KMS-11 (cell line): Measurements from ENCODE around the gene STARD9.
"Not testable (repeated sequence)": the region's sequence is repeated elsewhere in the genome, so short reads cannot be mapped to it uniquely, and the experiment has no call there.

ENCODE experiments used
- H2AFZ ChIP-seq: fragments of 200-600 bp; sonication (generic); 2 replicates; pipeline ENCODE4 v1.6.1; 2016; ENCODE audit warnings: antibody characterized with exemption, mixed run types, low read depth
- H3K27ac ChIP-seq: fragments of 200-600 bp; sonication (generic); 2 replicates; pipeline ENCODE4 v1.6.1; 2016; ENCODE audit warnings: mild to moderate bottlenecking, mixed run types
- H3K27me3 ChIP-seq: fragments of 200-600 bp; sonication (generic); 2 replicates; pipeline ENCODE4 v1.6.1; 2017; ENCODE audit warnings: mild to moderate bottlenecking, low read depth, mixed run types, moderate library complexity; ENCODE audit not compliant: insufficient read depth
- H3K36me3 ChIP-seq: fragments of 200-600 bp; sonication (generic); 2 replicates; pipeline ENCODE4 v1.6.1; 2017; ENCODE audit warnings: mild to moderate bottlenecking, mixed run types; ENCODE audit not compliant: insufficient read depth
- H3K4me1 ChIP-seq: fragments of 200-600 bp; sonication (generic); 2 replicates; pipeline ENCODE4 v1.6.1; 2016; ENCODE audit warnings: mild to moderate bottlenecking, low read depth, mixed run types; ENCODE audit not compliant: poor library complexity, severe bottlenecking
- H3K4me2 ChIP-seq: fragments of 200-600 bp; sonication (generic); 2 replicates; pipeline ENCODE4 v1.7.0; 2016; ENCODE audit warnings: mild to moderate bottlenecking, mixed run types
- H3K4me3 ChIP-seq: fragments of 200-600 bp; sonication (generic); IDR thresholded peaks from 2 replicates; pipeline ENCODE4 v1.6.1; 2017; ENCODE audit warnings: low read depth, low read length, mixed read lengths; ENCODE audit not compliant: insufficient read depth
- H3K79me2 ChIP-seq: fragments of 200-600 bp; sonication (generic); 2 replicates; pipeline ENCODE4 v1.6.1; 2016; ENCODE audit warnings: low read depth, mixed run types; ENCODE audit not compliant: insufficient read depth
- H3K9ac ChIP-seq: fragments of 200-600 bp; sonication (generic); 2 replicates; pipeline ENCODE4 v1.6.1; 2016; ENCODE audit warnings: mild to moderate bottlenecking, mixed run types
- H4K20me1 ChIP-seq: fragments of 200-600 bp; sonication (generic); 2 replicates; pipeline ENCODE4 v1.6.1; 2016; ENCODE audit warnings: mild to moderate bottlenecking, mixed run types; ENCODE audit not compliant: insufficient read depth
- TF ChIP-seq, protein P1 (sequence below): fragments of 200-600 bp; sonication (generic); conservative IDR thresholded peaks from 2 replicates; pipeline ENCODE4 v1.6.1; 2017; ENCODE audit warnings: low read depth, mild to moderate bottlenecking, antibody characterized with exemption, low read length, moderate library complexity, mixed read lengths

STARD9 gene

DNA sequence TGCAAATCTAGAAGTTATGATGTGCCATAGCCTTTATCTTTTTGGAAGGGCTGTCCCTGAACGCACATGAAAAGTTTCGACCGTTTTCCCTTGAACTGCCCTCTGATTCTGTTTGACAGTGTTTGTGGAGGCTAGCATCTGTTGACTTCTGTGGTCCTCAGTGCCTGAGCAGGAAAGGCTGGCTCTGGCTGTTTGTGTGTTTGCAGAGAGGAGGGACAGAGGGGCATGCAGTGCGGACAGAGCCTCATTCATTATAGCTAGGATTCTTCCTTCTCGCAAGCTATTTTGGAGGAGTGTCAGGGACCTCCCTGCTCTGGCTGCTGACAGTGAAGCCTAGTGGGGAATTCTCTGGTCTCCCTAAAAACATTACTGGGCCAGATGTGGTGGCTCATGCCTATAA, 97.0 kb downstream of the STARD9 start:
- no peaks in the 10 kb centered on the region for H3K79me2 ChIP-seq
- H3K9ac ChIP-seq: no peak overlapping the region
- H3K27ac ChIP-seq: no peak overlapping the region
- H4K20me1 ChIP-seq: no peaks in the 10 kb centered on the region
- no peak overlapping the region for H3K4me2 ChIP-seq
- TF ChIP-seq, protein P1, sequence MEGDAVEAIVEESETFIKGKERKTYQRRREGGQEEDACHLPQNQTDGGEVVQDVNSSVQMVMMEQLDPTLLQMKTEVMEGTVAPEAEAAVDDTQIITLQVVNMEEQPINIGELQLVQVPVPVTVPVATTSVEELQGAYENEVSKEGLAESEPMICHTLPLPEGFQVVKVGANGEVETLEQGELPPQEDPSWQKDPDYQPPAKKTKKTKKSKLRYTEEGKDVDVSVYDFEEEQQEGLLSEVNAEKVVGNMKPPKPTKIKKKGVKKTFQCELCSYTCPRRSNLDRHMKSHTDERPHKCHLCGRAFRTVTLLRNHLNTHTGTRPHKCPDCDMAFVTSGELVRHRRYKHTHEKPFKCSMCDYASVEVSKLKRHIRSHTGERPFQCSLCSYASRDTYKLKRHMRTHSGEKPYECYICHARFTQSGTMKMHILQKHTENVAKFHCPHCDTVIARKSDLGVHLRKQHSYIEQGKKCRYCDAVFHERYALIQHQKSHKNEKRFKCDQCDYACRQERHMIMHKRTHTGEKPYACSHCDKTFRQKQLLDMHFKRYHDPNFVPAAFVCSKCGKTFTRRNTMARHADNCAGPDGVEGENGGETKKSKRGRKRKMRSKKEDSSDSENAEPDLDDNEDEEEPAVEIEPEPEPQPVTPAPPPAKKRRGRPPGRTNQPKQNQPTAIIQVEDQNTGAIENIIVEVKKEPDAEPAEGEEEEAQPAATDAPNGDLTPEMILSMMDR: no peak
- no peaks in the 10 kb centered on the region for H3K4me1 ChIP-seq
- H2AFZ ChIP-seq: no peak overlapping the region
- no peaks in the 10 kb centered on the region for H3K27me3 ChIP-seq
- H3K36me3 ChIP-seq: no peaks in the 10 kb centered on the region
- H3K4me3 ChIP-seq: no peak overlapping the region

DNA sequence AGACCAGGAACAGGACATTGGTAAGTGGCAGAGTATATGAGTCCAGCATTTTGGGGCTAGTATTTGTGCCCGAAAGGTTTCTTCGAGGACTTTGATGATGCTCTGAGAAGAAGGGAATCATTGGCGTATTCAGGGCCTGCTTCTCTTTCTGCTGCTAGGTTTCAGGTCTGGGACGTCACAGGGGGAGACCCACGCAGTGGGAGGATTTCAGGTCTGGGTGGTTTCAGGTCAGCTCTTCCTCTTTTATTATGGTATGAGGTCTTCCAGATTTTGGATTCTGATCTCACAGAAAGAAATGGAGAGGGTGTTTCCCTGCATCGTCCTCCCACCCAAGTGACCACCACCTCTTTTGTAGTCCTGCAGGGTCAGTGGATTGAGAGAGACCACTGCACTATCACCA, 99.1 kb downstream of the STARD9 start:
- Histone ChIP-seq H3K4me3 (no peak overlapping the region), H3K4me1 (no peaks in the 10 kb centered on the region), H3K79me2 (no peaks in the 10 kb centered on the region), H2AFZ (no peak overlapping the region), H3K36me3 (no peaks in the 10 kb centered on the region), H3K9ac (no peak overlapping the region), H4K20me1 (no peaks in the 10 kb centered on the region), H3K27ac (no peak overlapping the region), H3K27me3 (no peaks in the 10 kb centered on the region), H3K4me2 (no peak overlapping the region)
- TF ChIP-seq, protein P1: no peak

DNA sequence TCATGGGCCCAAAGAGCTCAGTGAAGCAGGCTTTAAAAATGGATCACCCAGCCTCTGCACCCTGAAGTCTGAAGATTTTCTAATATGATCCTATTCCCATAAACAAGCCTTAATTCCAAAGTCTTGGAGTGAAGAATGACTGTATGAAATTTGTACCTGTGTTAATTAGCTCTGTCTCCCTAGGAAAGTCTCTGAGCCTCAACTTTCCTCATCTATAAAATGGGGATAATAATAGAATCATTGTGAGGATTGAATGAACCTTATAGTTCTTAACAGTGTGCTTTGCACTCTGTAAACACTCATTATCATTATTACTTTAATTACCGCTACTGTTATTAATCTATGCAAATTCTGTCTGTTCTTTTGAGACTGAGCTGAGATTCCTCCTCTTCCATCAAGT, 99.6 kb downstream of the STARD9 start:
- no peaks in the 10 kb centered on the region for H3K79me2 ChIP-seq
- no peaks in the 10 kb centered on the region for H3K36me3 ChIP-seq
- H2AFZ ChIP-seq: no peak overlapping the region
- TF ChIP-seq, protein P1: no peak
- H3K27me3 ChIP-seq: no peaks in the 10 kb centered on the region
- H3K4me1 ChIP-seq: no peaks in the 10 kb centered on the region
- H4K20me1 ChIP-seq: no peaks in the 10 kb centered on the region
- H3K4me3 ChIP-seq: no peak overlapping the region
- no peak overlapping the region for H3K9ac ChIP-seq
- no peak overlapping the region for H3K27ac ChIP-seq
- H3K4me2 ChIP-seq: no peak overlapping the region

DNA sequence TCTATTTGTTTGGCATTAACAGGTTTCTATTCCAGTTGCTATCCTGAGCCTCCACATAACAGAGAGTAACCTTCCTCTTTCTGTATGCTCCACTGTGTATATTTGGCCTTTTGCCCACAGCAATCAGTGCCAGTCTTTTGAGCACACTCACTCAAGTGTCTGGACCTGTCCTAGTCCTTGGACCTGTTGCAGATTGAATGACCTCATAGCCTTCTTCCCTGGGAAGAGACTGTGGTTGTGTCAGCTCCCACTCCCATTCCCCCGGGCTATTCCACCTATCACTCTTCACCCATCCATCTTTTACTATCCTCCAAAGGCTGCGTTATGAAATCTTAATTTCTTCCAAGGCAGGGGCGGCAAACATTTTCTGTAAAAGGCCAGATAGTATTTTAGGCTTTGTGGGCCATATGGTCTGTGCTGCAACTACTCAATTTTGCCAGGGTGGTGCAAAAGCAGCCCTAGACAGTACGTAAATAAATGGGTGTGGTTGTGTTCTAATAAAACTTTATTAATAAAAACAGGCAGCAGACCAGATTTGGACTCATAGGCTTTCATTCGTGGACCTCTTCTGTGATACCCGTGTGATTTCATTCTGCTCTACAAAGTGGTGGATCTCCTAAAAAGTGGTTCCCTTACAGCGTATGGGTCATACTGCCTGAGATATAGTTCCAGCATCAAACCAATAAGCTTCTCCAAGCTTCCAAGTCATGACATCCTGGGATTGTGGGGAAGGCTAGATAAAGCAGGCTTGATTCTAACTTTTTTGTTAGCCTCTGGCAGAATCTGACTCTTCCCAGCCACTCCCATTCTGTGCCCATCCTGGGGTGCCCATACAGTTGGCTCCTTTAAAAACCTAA, 104.1 kb downstream of the STARD9 start:
- TF ChIP-seq, protein P1: no peak

DNA sequence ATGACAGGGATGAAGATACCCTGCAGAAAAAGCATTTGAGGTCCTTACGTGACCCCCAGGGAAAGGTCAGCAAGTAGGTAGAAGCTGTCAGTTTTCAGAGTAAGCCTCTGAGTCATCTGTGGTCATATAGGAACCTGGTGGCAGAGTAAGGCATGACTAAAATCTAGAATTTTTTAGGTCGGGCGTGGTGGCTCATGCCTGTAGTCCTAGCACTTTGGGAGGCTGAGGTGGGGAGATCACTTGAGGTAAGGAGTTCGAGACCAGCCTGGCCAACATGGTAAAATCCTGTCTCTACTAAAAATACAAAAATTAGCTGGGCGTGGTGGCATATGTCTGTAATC, 104.7 kb downstream of the STARD9 start:
- not testable (repeated sequence) for H3K27ac ChIP-seq, H3K4me1 ChIP-seq, H4K20me1 ChIP-seq, H3K4me3 ChIP-seq, H3K36me3 ChIP-seq, H3K9ac ChIP-seq, H2AFZ ChIP-seq, H3K27me3 ChIP-seq, H3K79me2 ChIP-seq, H3K4me2 ChIP-seq

More for the DNA sequence above, 104.1 kb downstream of the STARD9 start:
- no peak overlapping the region for H3K4me2 ChIP-seq
- no peaks in the 10 kb centered on the region for H3K27me3 ChIP-seq
- H2AFZ ChIP-seq: no peak overlapping the region
- H3K4me3 ChIP-seq: no peak overlapping the region
- H4K20me1 ChIP-seq: no peaks in the 10 kb centered on the region
- H3K36me3 ChIP-seq: no peaks in the 10 kb centered on the region
- H3K9ac ChIP-seq: no peak overlapping the region
- no peaks in the 10 kb centered on the region for H3K79me2 ChIP-seq
- H3K4me1 ChIP-seq: no peaks in the 10 kb centered on the region
- H3K27ac ChIP-seq: no peak overlapping the region
